Dedifferentiated amniotic fluid mesenchymal stem cell (primary cell): Measurements from ENCODE around the gene SPATS2.
"Not testable (repeated sequence)": the region's sequence is repeated elsewhere in the genome, so short reads cannot be mapped to it uniquely, and the experiment has no call there.

Experiments
- DNase-seq: peaks from one replicate; pipeline ENCODE4 v3.0.0-alpha.2; 2016; ENCODE audit errors: extremely low spot score

SPATS2 gene

DNA sequence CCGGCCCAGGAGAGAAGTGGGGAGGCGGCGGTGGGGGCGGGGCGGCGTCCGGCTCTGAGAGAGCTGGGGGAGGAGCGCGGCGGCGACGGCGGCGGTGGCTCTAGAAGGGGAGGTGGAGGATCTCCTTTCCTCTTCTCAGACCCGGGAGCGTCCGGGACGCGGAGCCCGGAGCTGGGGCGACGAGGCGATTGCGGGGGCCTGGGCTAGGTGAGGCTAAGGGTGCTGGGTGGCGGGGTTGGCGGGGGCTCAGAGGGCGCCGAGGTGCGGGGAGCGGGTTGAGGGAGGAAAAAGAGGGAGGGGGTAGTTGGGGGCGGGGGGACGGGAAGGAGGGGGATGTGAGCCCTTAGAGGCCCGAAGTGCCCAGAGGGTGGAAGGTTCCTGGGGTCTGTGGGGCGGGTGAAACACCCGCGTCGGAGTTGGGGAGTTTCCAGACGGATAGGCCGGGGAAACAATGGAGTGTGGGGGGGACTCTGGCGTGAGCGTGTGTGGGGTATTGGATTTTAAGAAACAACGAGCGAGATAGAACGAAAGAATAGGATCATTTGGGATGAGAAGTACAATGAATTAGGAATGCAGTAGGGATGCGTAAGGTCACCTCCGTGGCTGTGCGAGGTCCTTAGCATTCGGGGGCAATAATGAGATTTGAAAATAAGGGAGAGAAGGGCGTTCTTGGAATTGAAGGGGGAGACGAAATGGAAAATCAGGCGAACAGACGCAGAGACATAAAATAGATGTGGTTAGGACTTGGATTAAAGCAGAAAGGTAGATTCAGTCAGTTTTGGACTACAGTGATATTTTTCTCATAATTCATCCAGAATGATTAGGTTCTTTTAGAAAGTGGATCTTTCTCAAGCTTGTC is at the start of gene SPATS2:
SPATS2 (plus strand) TSS at position 82 of the 859 bp plus-strand sequence. CDS start 93,551 bp downstream, outside the sequence.
- no peak for DNase-seq

DNA sequence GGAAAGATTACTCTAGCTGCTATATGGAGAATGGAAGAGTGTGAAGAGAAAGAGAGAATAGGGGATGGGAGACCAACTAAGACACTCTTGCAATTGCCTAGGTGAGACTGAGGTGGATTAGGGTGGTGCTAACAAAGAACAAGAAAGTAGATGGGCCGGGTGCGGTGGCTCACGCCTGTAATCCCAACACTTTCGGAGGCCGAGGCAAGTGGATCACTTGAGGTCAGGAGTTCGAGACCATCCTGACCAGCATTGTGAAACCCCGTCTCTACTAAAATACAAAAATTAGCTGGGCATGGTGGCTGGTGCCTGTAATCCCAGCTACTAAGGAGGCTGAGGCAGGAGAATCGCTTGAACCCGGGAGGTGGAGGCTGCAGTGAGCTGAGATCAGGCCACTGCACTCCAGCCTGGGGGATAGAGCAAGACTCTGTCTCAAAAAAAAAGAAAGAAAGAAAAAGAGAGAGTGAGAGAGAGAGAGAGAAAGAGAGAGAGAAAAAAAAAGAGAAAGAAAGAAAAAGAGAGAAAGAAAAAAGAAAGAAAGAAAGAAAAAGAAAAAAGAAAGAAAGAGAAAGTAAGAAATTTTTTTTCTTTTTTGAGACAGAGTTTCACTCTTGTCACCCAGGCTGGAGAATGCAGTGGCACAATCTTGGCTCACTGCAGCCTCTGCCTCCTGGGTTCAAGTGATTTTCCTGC is 46.7 kb upstream of the SPATS2 start:
- DNase-seq = not testable (repeated sequence)

GRCh38 chr12:49322367-49322707 is 44.9 kb upstream of the SPATS2 start:
- DNase-seq = no peak

DNA sequence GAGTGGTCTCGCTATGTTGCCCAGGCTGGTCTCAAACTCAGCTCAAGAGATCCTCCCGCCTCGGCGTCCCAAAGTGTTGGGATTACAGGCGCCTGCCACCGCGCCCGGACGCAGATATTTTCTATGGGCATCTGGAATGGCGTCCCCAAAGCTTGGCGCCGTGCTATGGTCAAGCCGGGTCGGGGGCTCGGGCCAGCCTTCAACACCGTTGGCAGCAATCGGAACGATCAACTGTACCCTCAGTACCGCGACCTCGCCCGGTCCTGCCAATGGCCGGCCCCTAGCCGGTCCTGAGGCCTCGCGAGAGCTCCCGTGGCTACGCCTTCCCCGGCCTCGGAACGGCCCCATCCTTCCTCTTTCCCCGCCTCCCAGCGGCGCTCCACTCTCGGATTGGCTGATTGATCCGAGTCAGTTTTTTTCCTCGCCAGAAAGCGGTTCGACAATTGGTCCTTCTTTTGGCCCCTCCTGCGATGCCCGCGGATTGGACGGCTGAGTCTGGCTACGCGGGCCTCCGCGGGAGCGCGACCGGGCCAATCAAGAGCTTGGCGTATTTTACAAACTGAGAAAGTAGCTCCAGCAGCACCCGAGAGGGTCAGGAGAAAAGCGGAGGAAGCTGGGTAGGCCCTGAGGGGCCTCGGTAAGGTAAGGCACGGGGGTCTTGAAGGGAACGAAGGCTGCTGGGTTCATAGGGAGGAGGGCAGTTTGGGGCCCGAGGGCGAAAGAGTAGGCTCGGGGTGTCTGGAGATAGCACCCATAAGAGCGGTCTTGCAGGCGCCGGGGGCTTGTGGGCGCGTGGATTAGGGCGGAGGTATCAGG is 44.3 kb upstream of the SPATS2 start, which contains the start of gene TROAP:
TROAP (plus strand) TSS at position 548 of the 816 bp plus-strand sequence. CDS start 354 bp downstream, outside the sequence.
- DNase-seq = peak; percentile 99

DNA sequence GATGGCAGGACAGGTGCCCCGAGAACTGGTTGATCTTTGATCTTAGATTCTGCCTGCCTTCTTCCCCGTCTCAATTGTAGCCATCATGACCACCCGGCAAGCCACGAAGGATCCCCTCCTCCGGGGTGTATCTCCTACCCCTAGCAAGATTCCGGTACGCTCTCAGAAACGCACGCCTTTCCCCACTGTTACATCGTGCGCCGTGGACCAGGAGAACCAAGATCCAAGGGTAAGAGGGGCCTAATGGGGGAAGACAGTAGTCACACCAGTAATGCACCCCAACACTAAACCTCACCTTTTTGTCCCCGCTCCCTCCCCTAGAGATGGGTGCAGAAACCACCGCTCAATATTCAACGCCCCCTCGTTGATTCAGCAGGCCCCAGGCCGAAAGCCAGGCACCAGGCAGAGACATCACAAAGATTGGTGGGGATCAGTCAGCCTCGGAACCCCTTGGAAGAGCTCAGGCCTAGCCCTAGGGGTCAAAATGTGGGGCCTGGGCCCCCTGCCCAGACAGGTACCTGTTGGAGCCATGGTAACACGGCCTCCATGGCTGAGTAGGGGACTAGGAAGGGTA is 43.7 kb upstream of the SPATS2 start:
- no peak for DNase-seq

- DNase-seq = no peak
Measured at GRCh38 chr12:49325606-49326005, 41.7 kb upstream of the SPATS2 start.

GRCh38 chr12:49327368-49327767 is 39.9 kb upstream of the SPATS2 start:
- DNase-seq = no peak

- DNase-seq = no peak
Measured at GRCh38 chr12:49327887-49328286, 39.4 kb upstream of the SPATS2 start.

- no peak for DNase-seq
Measured at GRCh38 chr12:49328816-49329215, 38.4 kb upstream of the SPATS2 start.

- DNase-seq = no peak
Measured at GRCh38 chr12:49330032-49330619, 37.1 kb upstream of the SPATS2 start.

GRCh38 chr12:49330631-49331379 is 36.5 kb upstream of the SPATS2 start:
- DNase-seq = no peak

GRCh38 chr12:49331380-49332222 is 35.7 kb upstream of the SPATS2 start:
- peak; percentile 53 for DNase-seq

DNA sequence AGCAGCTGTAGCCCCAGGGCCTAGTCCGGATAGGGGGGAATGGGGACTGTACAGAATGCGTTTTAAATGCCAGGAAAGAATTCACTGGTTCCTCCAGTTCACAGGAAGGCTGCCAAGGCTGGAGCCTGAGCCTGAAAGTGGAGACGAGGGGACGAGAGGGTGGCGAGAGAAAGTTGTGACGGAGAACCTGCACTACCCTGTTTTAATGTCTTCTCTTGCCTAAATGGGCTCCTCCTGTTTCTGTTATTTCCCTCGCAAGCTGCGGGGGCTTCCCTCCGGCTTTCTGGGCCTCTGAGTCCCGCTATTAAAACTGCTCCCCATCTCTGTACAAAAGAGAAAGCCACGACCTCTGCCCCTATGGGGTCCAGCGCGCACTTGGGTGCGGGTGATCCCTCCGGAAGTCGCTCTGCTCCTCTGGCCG is 34.8 kb upstream of the SPATS2 start:
- DNase-seq = no peak

DNA sequence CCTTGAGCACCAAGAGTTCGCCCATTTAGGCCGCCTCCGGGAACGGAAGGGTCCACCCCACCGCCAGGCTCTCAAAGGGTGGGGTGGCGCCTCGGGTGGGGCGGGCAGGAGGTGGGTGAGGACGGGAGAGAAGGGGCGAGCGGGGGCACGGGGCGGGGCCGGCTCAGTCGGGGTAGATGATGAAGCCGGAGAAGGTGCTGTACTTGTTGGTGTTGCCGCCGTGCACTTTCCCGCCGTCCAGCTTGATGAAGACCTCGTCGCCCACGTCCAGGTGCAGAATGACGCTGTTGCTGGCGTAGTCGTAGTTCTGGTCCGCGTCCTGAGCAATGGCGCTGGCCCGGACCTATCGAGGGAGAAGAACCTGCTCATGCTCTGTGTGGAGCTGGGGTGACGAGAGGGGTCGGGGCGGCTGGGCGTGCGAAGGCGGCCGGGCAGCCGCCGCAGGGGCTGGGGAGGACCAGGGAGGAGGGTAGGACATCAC is 34.3 kb upstream of the SPATS2 start:
- DNase-seq = no peak

- DNase-seq = not testable (repeated sequence)
Measured at GRCh38 chr12:49333778-49334177, 33.5 kb upstream of the SPATS2 start.

DNA sequence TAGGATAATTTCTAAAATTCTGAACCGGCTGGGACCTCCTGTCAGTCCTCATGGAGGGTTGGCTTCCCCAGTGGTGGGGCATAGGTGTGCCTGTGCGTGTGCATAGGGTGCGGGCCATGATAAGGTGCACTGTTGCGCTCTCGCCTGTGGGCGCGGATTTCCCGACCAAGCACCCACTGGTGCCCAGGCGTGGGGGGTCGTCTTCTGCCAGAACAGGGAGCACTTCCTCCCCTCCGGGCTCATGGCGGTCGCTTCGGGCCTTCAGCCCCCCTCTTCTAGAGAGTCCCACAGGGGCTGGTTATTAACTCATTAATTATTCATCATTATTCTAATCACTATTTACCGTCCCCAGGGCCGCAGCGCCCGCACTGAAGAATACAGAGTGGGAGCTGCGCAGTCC is 33.0 kb upstream of the SPATS2 start:
- no peak for DNase-seq

- DNase-seq = no peak
Measured at GRCh38 chr12:49334681-49335080, 32.6 kb upstream of the SPATS2 start.

DNA sequence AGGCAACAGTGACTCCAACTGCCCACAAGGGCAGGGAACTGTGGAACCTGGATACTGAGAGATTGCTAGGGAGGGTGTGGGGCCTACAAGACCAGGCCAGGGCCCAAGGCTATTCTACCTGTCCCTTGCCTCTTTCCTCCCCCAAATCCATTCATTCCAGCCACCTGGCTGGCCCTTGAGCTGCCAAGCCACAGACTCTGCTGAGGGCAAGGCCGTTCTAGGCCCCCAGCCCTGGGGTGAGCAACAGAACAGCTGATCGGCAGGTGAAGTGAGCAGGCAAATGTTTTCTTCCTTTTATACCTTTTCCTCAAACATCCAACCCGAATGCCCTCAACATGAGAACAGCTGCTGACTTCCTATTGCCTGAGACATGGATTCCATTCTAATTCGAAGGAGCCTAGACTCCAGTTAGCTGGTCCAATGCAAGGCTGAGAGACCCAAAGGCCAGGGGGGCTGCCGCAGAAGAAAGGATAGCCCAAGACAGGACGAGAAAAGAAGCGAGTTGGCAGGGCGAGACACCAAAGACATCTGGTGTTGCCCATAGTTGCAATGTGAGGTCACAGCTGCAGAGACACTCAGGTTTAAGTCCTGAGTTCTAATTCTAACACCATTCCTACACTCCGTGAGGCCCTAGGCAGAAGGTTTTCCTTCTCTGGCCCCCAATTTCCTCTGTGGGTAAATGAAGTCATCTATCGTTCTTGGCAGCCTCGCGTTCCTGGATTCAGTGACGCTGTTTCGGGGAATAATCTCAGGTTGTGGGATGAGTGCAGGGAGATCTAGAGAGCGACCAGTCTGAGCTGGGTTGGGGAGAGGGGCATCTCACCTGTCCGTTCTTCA is 31.9 kb upstream of the SPATS2 start:
- no peak for DNase-seq
